ENCODE measurements around the gene STEEP1. TPM values are rescaled to one million over a fixed set of nuclear protein-coding genes. Genes with fewer than 3 reads are reported as not detected.

The STEEP1 gene
- total RNA-seq, 1 experiment from 2014 or later: 25.8 TPM

- no peak for TF ChIP-seq FOXP4 (CRISPR knock-in tag; IDR thresholded peaks at IDR 0.05)
- 0 out of 2 replicates have a peak, but pooled peaks have one; percentile 7 for TF ChIP-seq MYBL2 (CRISPR knock-in tag; IDR thresholded peaks at IDR 0.05)
- no peak for TF ChIP-seq PRRX2 (CRISPR knock-in tag; IDR thresholded peaks at IDR 0.05)
Measured at GRCh38 chrX:119573840-119574393, 8.7 kb upstream of the STEEP1 start (continued).

DNA sequence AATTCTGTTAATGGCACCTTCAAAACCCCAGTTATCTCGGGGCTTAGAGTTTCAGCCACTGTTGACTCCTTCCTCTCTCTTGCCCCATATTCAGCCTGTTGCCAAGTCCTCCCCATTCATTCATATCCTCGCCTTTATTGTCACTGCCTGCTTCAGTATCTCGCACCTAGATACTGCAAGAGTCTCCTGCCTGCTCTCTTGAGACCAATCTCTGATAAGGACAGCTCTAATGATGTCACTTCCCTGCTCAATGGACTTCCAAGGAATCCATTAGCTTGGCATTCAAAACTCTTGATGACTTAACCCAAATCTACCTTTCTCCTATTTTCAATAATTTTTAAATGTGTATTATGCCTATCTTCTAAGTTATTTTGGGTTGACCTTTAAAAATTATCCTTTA is 8.0 kb upstream of the STEEP1 start:
- POLR2A ChIA-PET: interaction anchor here (1.9 to 2.2 kb wide), 2 partner anchors 120 to 185 kb away, joined by 7 to 8 read pairs; partner anchors contain the start of genes SEPTIN6 and SOWAHD

DNA sequence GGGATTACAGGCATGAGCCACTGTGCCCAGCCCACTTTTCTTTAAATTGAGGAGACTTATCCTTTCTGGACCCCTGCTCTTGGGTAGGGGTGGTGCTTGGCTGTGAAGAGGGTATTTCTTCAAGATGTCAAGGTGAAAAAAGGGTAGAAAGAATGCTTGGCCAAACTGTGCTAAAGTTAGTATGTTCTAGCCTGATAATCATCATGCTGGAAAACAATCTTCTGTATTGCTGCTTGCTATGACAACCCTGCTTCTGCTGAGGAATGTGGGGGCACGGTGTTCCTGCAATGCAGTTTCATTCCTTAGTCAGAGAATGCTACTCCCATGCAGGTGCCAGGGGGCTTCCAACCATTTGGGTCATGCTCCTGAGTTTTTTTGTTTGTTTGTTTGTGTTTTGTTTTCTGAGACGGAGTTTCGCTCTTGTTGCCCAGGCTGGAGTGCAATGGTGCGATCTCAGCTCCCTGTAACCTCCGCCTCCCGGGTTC is 5.2 kb upstream of the STEEP1 start:
- POLR2A ChIA-PET: no interaction called here
- DNase-seq (ENCODE audit: low spot score): no peak
- Mint-ChIP-seq H3K27ac (no peak overlapping the region), H3K9me3 (peaks cover 13% of the 10 kb centered on the region), H3K27me3 (ENCODE audit: low read depth) (no peaks in the 10 kb centered on the region), H3K36me3 (peaks cover 4% of the 10 kb centered on the region), H3K4me1 (peaks cover 8% of the 10 kb centered on the region), H3K4me3 (no peak overlapping the region)
- ATAC-seq: no peak
- CTCF ChIA-PET: no interaction called here
- TF ChIP-seq ETV6 (CRISPR knock-in tag; IDR thresholded peaks at IDR 0.05) (no peak), ZBTB43 (CRISPR knock-in tag; IDR thresholded peaks at IDR 0.05) (no peak), TEAD4 (CRISPR knock-in tag; IDR thresholded peaks at IDR 0.05) (no peak), ARID4B (CRISPR knock-in tag; IDR thresholded peaks at IDR 0.05; ENCODE audit: borderline replicate concordance) (no peak), NR3C1 (CRISPR knock-in tag; conservative IDR thresholded peaks at IDR 0.05; ENCODE audit: low read depth) (no peak), OVOL2 (CRISPR knock-in tag; IDR thresholded peaks at IDR 0.05; ENCODE audit: borderline replicate concordance) (no peak), SMAD3 (CRISPR knock-in tag; IDR thresholded peaks at IDR 0.05; ENCODE audit: borderline replicate concordance) (no peak), CDX4 (CRISPR knock-in tag; IDR thresholded peaks at IDR 0.05; ENCODE audit: borderline replicate concordance) (no peak)
- TF ChIP-seq, protein P1, sequence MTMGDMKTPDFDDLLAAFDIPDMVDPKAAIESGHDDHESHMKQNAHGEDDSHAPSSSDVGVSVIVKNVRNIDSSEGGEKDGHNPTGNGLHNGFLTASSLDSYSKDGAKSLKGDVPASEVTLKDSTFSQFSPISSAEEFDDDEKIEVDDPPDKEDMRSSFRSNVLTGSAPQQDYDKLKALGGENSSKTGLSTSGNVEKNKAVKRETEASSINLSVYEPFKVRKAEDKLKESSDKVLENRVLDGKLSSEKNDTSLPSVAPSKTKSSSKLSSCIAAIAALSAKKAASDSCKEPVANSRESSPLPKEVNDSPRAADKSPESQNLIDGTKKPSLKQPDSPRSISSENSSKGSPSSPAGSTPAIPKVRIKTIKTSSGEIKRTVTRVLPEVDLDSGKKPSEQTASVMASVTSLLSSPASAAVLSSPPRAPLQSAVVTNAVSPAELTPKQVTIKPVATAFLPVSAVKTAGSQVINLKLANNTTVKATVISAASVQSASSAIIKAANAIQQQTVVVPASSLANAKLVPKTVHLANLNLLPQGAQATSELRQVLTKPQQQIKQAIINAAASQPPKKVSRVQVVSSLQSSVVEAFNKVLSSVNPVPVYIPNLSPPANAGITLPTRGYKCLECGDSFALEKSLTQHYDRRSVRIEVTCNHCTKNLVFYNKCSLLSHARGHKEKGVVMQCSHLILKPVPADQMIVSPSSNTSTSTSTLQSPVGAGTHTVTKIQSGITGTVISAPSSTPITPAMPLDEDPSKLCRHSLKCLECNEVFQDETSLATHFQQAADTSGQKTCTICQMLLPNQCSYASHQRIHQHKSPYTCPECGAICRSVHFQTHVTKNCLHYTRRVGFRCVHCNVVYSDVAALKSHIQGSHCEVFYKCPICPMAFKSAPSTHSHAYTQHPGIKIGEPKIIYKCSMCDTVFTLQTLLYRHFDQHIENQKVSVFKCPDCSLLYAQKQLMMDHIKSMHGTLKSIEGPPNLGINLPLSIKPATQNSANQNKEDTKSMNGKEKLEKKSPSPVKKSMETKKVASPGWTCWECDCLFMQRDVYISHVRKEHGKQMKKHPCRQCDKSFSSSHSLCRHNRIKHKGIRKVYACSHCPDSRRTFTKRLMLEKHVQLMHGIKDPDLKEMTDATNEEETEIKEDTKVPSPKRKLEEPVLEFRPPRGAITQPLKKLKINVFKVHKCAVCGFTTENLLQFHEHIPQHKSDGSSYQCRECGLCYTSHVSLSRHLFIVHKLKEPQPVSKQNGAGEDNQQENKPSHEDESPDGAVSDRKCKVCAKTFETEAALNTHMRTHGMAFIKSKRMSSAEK (CRISPR knock-in tag; IDR thresholded peaks at IDR 0.05; ENCODE audit: borderline replicate concordance): no peak
- TF ChIP-seq, protein P2, sequence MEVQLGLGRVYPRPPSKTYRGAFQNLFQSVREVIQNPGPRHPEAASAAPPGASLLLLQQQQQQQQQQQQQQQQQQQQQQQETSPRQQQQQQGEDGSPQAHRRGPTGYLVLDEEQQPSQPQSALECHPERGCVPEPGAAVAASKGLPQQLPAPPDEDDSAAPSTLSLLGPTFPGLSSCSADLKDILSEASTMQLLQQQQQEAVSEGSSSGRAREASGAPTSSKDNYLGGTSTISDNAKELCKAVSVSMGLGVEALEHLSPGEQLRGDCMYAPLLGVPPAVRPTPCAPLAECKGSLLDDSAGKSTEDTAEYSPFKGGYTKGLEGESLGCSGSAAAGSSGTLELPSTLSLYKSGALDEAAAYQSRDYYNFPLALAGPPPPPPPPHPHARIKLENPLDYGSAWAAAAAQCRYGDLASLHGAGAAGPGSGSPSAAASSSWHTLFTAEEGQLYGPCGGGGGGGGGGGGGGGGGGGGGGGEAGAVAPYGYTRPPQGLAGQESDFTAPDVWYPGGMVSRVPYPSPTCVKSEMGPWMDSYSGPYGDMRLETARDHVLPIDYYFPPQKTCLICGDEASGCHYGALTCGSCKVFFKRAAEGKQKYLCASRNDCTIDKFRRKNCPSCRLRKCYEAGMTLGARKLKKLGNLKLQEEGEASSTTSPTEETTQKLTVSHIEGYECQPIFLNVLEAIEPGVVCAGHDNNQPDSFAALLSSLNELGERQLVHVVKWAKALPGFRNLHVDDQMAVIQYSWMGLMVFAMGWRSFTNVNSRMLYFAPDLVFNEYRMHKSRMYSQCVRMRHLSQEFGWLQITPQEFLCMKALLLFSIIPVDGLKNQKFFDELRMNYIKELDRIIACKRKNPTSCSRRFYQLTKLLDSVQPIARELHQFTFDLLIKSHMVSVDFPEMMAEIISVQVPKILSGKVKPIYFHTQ (CRISPR knock-in tag; IDR thresholded peaks at IDR 0.05): no peak

More for the DNA sequence above, 8.0 kb upstream of the STEEP1 start:
- Mint-ChIP-seq H3K4me3 (peak overlapping the region; percentile 86), H3K27me3 (ENCODE audit: low read depth) (no peaks in the 10 kb centered on the region), H3K27ac (no peak overlapping the region; the same call in 1 of the 2 replicates), H3K9me3 (peaks cover 13% of the 10 kb centered on the region), H3K36me3 (peaks cover 6% of the 10 kb centered on the region), H3K4me1 (peaks cover 8% of the 10 kb centered on the region)
- DNase-seq (ENCODE audit: low spot score): no peak
- ATAC-seq: no peak
- no peak for TF ChIP-seq ATF1 (CRISPR knock-in tag; IDR thresholded peaks at IDR 0.05)
- CTCF ChIA-PET: interaction anchor here (1.8 to 2.4 kb wide), 3 partner anchors 61 to 185 kb away, joined by 7 to 15 read pairs (median 9); partner anchors contain the start of gene SOWAHD
